Liver (tissue), 9 donors: ENCODE results near the gene HSD17B12. TPM values are rescaled to one million over a fixed set of nuclear protein-coding genes. Genes with fewer than 3 reads are reported as not detected.

Experiments used
- DNase-seq: peaks from one replicate; pipeline ENCODE4 v3.0.0-alpha.2; 2017; ENCODE audit warnings: low spot score
- H3K27ac ChIP-seq, 2 donors: one replicate each; pipeline ENCODE4 v1.7.0; 2013; ENCODE audit warnings: inconsistent platforms in 2 of 2, low read length in 2 of 2, control low read depth in 1 of 2, low read depth in 1 of 2, mild to moderate bottlenecking in 1 of 2
- H3K27me3 ChIP-seq, 4 donors: one replicate each; pipeline versions ENCODE4 v1.6.1 to v1.7.0; 2013; ENCODE audit warnings: low read length in 3 of 4, inconsistent platforms in 1 of 4, mild to moderate bottlenecking in 1 of 4, moderate library complexity in 1 of 4; ENCODE audit not compliant: control insufficient read depth in 4 of 4, insufficient read depth in 4 of 4
- H3K36me3 ChIP-seq, 4 donors: one replicate each; pipeline versions ENCODE4 v1.6.1 to v1.7.0; 2013; ENCODE audit warnings: low read length in 3 of 4, mild to moderate bottlenecking in 3 of 4, low read depth in 1 of 4, moderate library complexity in 1 of 4; ENCODE audit not compliant: control insufficient read depth in 4 of 4, insufficient read depth in 3 of 4
- H3K4me1 ChIP-seq, 4 donors: one replicate each; pipeline versions ENCODE4 v1.6.1 to v1.7.0; 2013; ENCODE audit warnings: low read length in 3 of 4, mild to moderate bottlenecking in 3 of 4, moderate library complexity in 1 of 4; ENCODE audit not compliant: control insufficient read depth in 4 of 4, insufficient read depth in 4 of 4
- H3K4me3 ChIP-seq, 3 donors: one replicate each; pipeline versions ENCODE4 v1.6.1 to v1.7.0; 2013; ENCODE audit warnings: low read length in 3 of 3, control low read depth in 1 of 3, low read depth in 1 of 3, mild to moderate bottlenecking in 1 of 3
- H3K9ac ChIP-seq, 2 donors: one replicate each; pipeline ENCODE4 v1.7.0; 2013; ENCODE audit warnings: low read length in 2 of 2, mild to moderate bottlenecking in 2 of 2, moderate library complexity in 2 of 2, control low read depth in 1 of 2, low read depth in 1 of 2
- H3K9me3 ChIP-seq, 4 donors: one replicate each; pipeline versions ENCODE4 v1.6.1 to v1.7.0; 2013; ENCODE audit warnings: low read length in 3 of 4; ENCODE audit not compliant: control insufficient read depth in 4 of 4
- ATF3 ChIP-seq: IDR thresholded peaks from 2 replicates; pipeline ENCODE4 v1.6.1; 2016; ENCODE audit warnings: antibody characterized with exemption
- EGR1 ChIP-seq, 2 donors: IDR thresholded peaks; 2 replicates each; pipeline ENCODE4 v1.6.1; 2016 to 2018; ENCODE audit warnings: antibody characterized with exemption in 2 of 2, low read depth in 2 of 2
- FOXA1 ChIP-seq: IDR thresholded peaks from 2 replicates; pipeline ENCODE4 v1.6.1; 2016; ENCODE audit warnings: antibody characterized with exemption
- FOXA2 ChIP-seq: IDR thresholded peaks from 2 replicates; pipeline ENCODE4 v1.6.1; 2016; ENCODE audit warnings: antibody characterized with exemption
- GABPA ChIP-seq, 2 donors: IDR thresholded peaks in 1 of 2; conservative IDR thresholded peaks in 1 of 2; 2 replicates each; pipeline ENCODE4 v1.6.1; 2016; ENCODE audit warnings: antibody characterized with exemption in 2 of 2, mild to moderate bottlenecking in 1 of 2, moderate library complexity in 1 of 2
- HNF4A ChIP-seq, 2 donors: conservative IDR thresholded peaks; 2 replicates each; pipeline ENCODE4 v1.6.1; 2016; ENCODE audit warnings: antibody characterized with exemption in 2 of 2, mild to moderate bottlenecking in 2 of 2
- HNF4G ChIP-seq: IDR thresholded peaks from 2 replicates; pipeline ENCODE4 v1.6.1; 2016; ENCODE audit warnings: antibody characterized with exemption
- JUND ChIP-seq, 2 donors: IDR thresholded peaks; 2 replicates each; pipeline ENCODE4 v1.6.1; 2016; ENCODE audit warnings: antibody characterized with exemption in 2 of 2
- NR2F2 ChIP-seq: IDR thresholded peaks from 2 replicates; pipeline ENCODE4 v1.6.1; 2016; ENCODE audit warnings: antibody characterized with exemption
- RAD21 ChIP-seq, 2 donors: IDR thresholded peaks; 2 replicates each; pipeline ENCODE4 v1.6.1; 2016; ENCODE audit warnings: antibody characterized with exemption in 2 of 2, mild to moderate bottlenecking in 2 of 2
- RXRA ChIP-seq, 2 donors: IDR thresholded peaks; 2 replicates each; pipeline ENCODE4 v1.6.1; 2017 to 2018; ENCODE audit warnings: antibody characterized with exemption in 2 of 2, mild to moderate bottlenecking in 1 of 2
- SP1 ChIP-seq: IDR thresholded peaks from 2 replicates; pipeline ENCODE4 v1.6.1; 2018; ENCODE audit warnings: antibody characterized with exemption, mild to moderate bottlenecking
- TAF1 ChIP-seq: conservative IDR thresholded peaks from 2 replicates; pipeline ENCODE4 v1.6.1; 2016; ENCODE audit warnings: antibody characterized with exemption, mild to moderate bottlenecking
- YY1 ChIP-seq: IDR thresholded peaks from 2 replicates; pipeline ENCODE4 v1.6.1; 2016; ENCODE audit warnings: antibody characterized with exemption, mild to moderate bottlenecking
- WGBS: extraction: QIAGEN DNeasy Blood & Tissue Kit; methylation state at CpG from one replicate; pipeline ENCODE4 v1.1.7; 2013; 5-methylcytosine and 5-hydroxymethylcytosine counted together
- polyA plus RNA-seq, 2 donors: library from polyadenylated mRNA; stranded (reverse) in 1 of 2; unstranded in 1 of 2; fragments of 200-250 nt in 1 of 2; fragments of >200 nt in 1 of 2; fragmentation: Nextera tagmentation in 1 of 2; extraction: Ambion mirVana in 1 of 2; gene quantifications; one replicate each; pipeline versions ENCODE4 v1.2.1 to v1.2.3, GENCODE V29; 2013 to 2015
- total RNA-seq, 2 donors: library from RNA; depleted of rRNA; stranded (reverse); fragments of >200 nt; gene quantifications; one replicate each; pipeline ENCODE4 v1.2.3, GENCODE V29; 2014
- TF ChIP-seq, protein P1 (sequence below): IDR thresholded peaks from 2 replicates; pipeline ENCODE4 v1.6.1; 2016; ENCODE audit warnings: antibody characterized with exemption
- TF ChIP-seq, protein P2 (sequence below): IDR thresholded peaks from 2 replicates; pipeline ENCODE4 v1.6.1; 2016; ENCODE audit warnings: antibody characterized with exemption
- TF ChIP-seq, protein P3 (sequence below): IDR thresholded peaks from 2 replicates; pipeline ENCODE4 v1.6.1; 2016; ENCODE audit warnings: antibody characterized with exemption, mild to moderate bottlenecking
- TF ChIP-seq, protein P4 (sequence below): fragments of 150-350 bp; IDR thresholded peaks from 2 replicates; pipeline ENCODE4 v1.5.1; 2017; ENCODE audit warnings: improper control_type of control experiment, low read depth, low read length; ENCODE audit not compliant: missing input control
- donor health status: healthy.
- donor health status: healthy.
- donor health status: healthy.
- donor health status: healthy.
- donor health status: healthy.

The HSD17B12 gene
- total and polyA plus RNA-seq, 4 donors = 50.3 to 126 (median 68.3) TPM

GRCh38 chr11:43747130-43747802 is 66.7 kb downstream of the HSD17B12 start:
- no peak for DNase-seq

More at GRCh38 chr11:43747130-43747802, 66.7 kb downstream of the HSD17B12 start:
- Histone ChIP-seq H3K27me3 (no peaks in the 10 kb centered on the region), H3K4me1 (no peaks in the 10 kb centered on the region), H3K9ac (no peak overlapping the region), H3K27ac (no peak overlapping the region), H3K4me3 (no peak overlapping the region), H3K9me3 (no peaks in the 10 kb centered on the region), H3K36me3 (no peaks in the 10 kb centered on the region)
- 91% methylated on average over 7 of the region's 7 CpGs for WGBS
- TF ChIP-seq FOXA1 (no peak), JUND (IDR thresholded peaks at IDR 0.05) (no peak), NR2F2 (no peak), EGR1 (IDR thresholded peaks at IDR 0.05; ENCODE audit: low read depth in 2 of 2) (no peak), TAF1 (no peak), SP1 (no peak), HNF4G (no peak), ATF3 (no peak), HNF4A (conservative IDR thresholded peaks at IDR 0.05) (no peak), YY1 (no peak), RXRA (IDR thresholded peaks at IDR 0.05) (no peak), RAD21 (IDR thresholded peaks at IDR 0.05) (no peak), FOXA2 (no peak), GABPA (IDR thresholded peaks at IDR 0.05 in 1 of 2, conservative IDR thresholded peaks at IDR 0.05 in 1 of 2) (no peak)
- TF ChIP-seq, protein P1, sequence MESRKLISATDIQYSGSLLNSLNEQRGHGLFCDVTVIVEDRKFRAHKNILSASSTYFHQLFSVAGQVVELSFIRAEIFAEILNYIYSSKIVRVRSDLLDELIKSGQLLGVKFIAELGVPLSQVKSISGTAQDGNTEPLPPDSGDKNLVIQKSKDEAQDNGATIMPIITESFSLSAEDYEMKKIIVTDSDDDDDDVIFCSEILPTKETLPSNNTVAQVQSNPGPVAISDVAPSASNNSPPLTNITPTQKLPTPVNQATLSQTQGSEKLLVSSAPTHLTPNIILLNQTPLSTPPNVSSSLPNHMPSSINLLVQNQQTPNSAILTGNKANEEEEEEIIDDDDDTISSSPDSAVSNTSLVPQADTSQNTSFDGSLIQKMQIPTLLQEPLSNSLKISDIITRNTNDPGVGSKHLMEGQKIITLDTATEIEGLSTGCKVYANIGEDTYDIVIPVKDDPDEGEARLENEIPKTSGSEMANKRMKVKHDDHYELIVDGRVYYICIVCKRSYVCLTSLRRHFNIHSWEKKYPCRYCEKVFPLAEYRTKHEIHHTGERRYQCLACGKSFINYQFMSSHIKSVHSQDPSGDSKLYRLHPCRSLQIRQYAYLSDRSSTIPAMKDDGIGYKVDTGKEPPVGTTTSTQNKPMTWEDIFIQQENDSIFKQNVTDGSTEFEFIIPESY = no peak
- TF ChIP-seq, protein P2, sequence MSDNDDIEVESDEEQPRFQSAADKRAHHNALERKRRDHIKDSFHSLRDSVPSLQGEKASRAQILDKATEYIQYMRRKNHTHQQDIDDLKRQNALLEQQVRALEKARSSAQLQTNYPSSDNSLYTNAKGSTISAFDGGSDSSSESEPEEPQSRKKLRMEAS = no peak
- TF ChIP-seq, protein P3, sequence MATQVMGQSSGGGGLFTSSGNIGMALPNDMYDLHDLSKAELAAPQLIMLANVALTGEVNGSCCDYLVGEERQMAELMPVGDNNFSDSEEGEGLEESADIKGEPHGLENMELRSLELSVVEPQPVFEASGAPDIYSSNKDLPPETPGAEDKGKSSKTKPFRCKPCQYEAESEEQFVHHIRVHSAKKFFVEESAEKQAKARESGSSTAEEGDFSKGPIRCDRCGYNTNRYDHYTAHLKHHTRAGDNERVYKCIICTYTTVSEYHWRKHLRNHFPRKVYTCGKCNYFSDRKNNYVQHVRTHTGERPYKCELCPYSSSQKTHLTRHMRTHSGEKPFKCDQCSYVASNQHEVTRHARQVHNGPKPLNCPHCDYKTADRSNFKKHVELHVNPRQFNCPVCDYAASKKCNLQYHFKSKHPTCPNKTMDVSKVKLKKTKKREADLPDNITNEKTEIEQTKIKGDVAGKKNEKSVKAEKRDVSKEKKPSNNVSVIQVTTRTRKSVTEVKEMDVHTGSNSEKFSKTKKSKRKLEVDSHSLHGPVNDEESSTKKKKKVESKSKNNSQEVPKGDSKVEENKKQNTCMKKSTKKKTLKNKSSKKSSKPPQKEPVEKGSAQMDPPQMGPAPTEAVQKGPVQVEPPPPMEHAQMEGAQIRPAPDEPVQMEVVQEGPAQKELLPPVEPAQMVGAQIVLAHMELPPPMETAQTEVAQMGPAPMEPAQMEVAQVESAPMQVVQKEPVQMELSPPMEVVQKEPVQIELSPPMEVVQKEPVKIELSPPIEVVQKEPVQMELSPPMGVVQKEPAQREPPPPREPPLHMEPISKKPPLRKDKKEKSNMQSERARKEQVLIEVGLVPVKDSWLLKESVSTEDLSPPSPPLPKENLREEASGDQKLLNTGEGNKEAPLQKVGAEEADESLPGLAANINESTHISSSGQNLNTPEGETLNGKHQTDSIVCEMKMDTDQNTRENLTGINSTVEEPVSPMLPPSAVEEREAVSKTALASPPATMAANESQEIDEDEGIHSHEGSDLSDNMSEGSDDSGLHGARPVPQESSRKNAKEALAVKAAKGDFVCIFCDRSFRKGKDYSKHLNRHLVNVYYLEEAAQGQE = no peak
- TF ChIP-seq, protein P4, sequence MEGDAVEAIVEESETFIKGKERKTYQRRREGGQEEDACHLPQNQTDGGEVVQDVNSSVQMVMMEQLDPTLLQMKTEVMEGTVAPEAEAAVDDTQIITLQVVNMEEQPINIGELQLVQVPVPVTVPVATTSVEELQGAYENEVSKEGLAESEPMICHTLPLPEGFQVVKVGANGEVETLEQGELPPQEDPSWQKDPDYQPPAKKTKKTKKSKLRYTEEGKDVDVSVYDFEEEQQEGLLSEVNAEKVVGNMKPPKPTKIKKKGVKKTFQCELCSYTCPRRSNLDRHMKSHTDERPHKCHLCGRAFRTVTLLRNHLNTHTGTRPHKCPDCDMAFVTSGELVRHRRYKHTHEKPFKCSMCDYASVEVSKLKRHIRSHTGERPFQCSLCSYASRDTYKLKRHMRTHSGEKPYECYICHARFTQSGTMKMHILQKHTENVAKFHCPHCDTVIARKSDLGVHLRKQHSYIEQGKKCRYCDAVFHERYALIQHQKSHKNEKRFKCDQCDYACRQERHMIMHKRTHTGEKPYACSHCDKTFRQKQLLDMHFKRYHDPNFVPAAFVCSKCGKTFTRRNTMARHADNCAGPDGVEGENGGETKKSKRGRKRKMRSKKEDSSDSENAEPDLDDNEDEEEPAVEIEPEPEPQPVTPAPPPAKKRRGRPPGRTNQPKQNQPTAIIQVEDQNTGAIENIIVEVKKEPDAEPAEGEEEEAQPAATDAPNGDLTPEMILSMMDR = no peak
